Activated CD4-positive, alpha-beta T cell treated with anti-CD3 and anti-CD28 coated beads for 24 hours (primary cell): ENCODE measurements around the gene LRMDA.

Experiments
- DNase-seq, 2 donors: peaks; one replicate each; pipeline ENCODE4 v3.0.0-alpha.2; 2020; ENCODE audit warnings: low read depth in 2 of 2

The LRMDA gene

GRCh38 chr10:75866300-75866625, 434.8 kb downstream of the LRMDA start:
- no peak for DNase-seq

- DNase-seq: no peak
These were observed 435.3 kb downstream of the LRMDA start for GRCh38 chr10:75866731-75867130.

- no peak for DNase-seq
These were observed 437.1 kb downstream of the LRMDA start for GRCh38 chr10:75868574-75868973.

GRCh38 chr10:75870039-75870645, 438.7 kb downstream of the LRMDA start:
- no peak for DNase-seq

- no peak for DNase-seq
These were observed 444.3 kb downstream of the LRMDA start for GRCh38 chr10:75875740-75876139.

GRCh38 chr10:75876710-75877109, 445.3 kb downstream of the LRMDA start:
- DNase-seq: no peak

GRCh38 chr10:75877877-75878276, 446.5 kb downstream of the LRMDA start:
- no peak for DNase-seq

- no peak for DNase-seq
These were observed 447.2 kb downstream of the LRMDA start for GRCh38 chr10:75878586-75878985.

GRCh38 chr10:75880031-75880775, 448.8 kb downstream of the LRMDA start:
- no peak for DNase-seq

GRCh38 chr10:75883081-75884072, 452.0 kb downstream of the LRMDA start:
- DNase-seq: no peak

GRCh38 chr10:75884808-75885207, 453.4 kb downstream of the LRMDA start:
- no peak for DNase-seq

GRCh38 chr10:75887369-75887768, 455.9 kb downstream of the LRMDA start:
- no peak for DNase-seq

- DNase-seq: no peak
These were observed 456.7 kb downstream of the LRMDA start for GRCh38 chr10:75887992-75888680.

- DNase-seq: no peak
These were observed 457.6 kb downstream of the LRMDA start for GRCh38 chr10:75889051-75889450.

- no peak for DNase-seq
These were observed 463.3 kb downstream of the LRMDA start for GRCh38 chr10:75894761-75895160.

GRCh38 chr10:75895259-75895658, 463.8 kb downstream of the LRMDA start:
- DNase-seq: no peak

GRCh38 chr10:75899816-75900390, 468.5 kb downstream of the LRMDA start:
- DNase-seq: no peak

GRCh38 chr10:75902816-75903215, 471.4 kb downstream of the LRMDA start:
- no peak for DNase-seq

GRCh38 chr10:75904499-75905283, 473.3 kb downstream of the LRMDA start:
- no peak for DNase-seq

- no peak for DNase-seq
These were observed 474.1 kb downstream of the LRMDA start for GRCh38 chr10:75905490-75905889.

- DNase-seq: no peak
These were observed 478.6 kb downstream of the LRMDA start for GRCh38 chr10:75910032-75910431.
